ENCODE data around the gene CLEC1A. TPM values are rescaled to one million over a fixed set of nuclear protein-coding genes. Genes with fewer than 3 reads are reported as not detected.
"Not testable (repeated sequence)": the region's sequence is repeated elsewhere in the genome, so short reads cannot be mapped to it uniquely, and the experiment has no call there.

The CLEC1A gene
- total RNA-seq, 1 experiment from 2014 or later, result 0.50 TPM

GRCh38 chr12:10052193-10052913, 46.4 kb downstream of the CLEC1A start:
- no peak for DNase-seq (ENCODE audit: low spot score)

GRCh38 chr12:10048526-10048925, 50.3 kb downstream of the CLEC1A start:
- no peak for DNase-seq (ENCODE audit: low spot score)

GRCh38 chr12:10042167-10042566, 56.6 kb downstream of the CLEC1A start:
- no peak for DNase-seq (ENCODE audit: low spot score)

GRCh38 chr12:10033783-10034545, 64.8 kb downstream of the CLEC1A start:
- no peak for DNase-seq (ENCODE audit: low spot score)

- DNase-seq (ENCODE audit: low spot score), result peak; percentile 86
These were observed 67.0 kb downstream of the CLEC1A start for GRCh38 chr12:10031771-10032175.

GRCh38 chr12:10031321-10031720, 67.5 kb downstream of the CLEC1A start:
- peak; percentile 44 for DNase-seq (ENCODE audit: low spot score)

- no peak for DNase-seq (ENCODE audit: low spot score)
These were observed 68.3 kb downstream of the CLEC1A start, which contains the start of gene CLEC9A for GRCh38 chr12:10030446-10030845. TSS of gene CLEC9A (plus strand) at chr12:10030682. CDS start at chr12:10052688, 22,006 bp downstream.

GRCh38 chr12:10027721-10028120, 71.1 kb downstream of the CLEC1A start:
- DNase-seq (ENCODE audit: low spot score), result peak; percentile 64

GRCh38 chr12:10027311-10027710, 71.5 kb downstream of the CLEC1A start:
- DNase-seq (ENCODE audit: low spot score), result peak; percentile 32

GRCh38 chr12:10026666-10027065, 72.1 kb downstream of the CLEC1A start:
- DNase-seq (ENCODE audit: low spot score), result not testable (repeated sequence)

GRCh38 chr12:10025236-10025635, 73.5 kb downstream of the CLEC1A start:
- no peak for DNase-seq (ENCODE audit: low spot score)

GRCh38 chr12:10021342-10021741, 77.4 kb downstream of the CLEC1A start:
- no peak for DNase-seq (ENCODE audit: low spot score)

Other genes with a start within 250 kb of the CLEC1A start
- gene CLEC2B, start 229.6 kb downstream of the CLEC1A start, total RNA-seq (2014; rRNA removed; shearing (Covaris generic)), result 32.7 and 68.8 TPM in 2 replicates
- not detected in 2 replicates for gene KLRF2, start 217.5 kb downstream of the CLEC1A start, total RNA-seq (2014; rRNA removed; shearing (Covaris generic))
- gene CLEC2A, start 166.6 kb downstream of the CLEC1A start, total RNA-seq (2014; rRNA removed; shearing (Covaris generic)), result not detected in 2 replicates
- gene CLEC12A, start 127.6 kb downstream of the CLEC1A start, total RNA-seq (2014; rRNA removed; shearing (Covaris generic)), result not detected in 2 replicates
- not detected in 2 replicates for gene CLEC1B, start 99.9 kb downstream of the CLEC1A start, total RNA-seq (2014; rRNA removed; shearing (Covaris generic))
- gene CLEC12B, start 88.4 kb downstream of the CLEC1A start, total RNA-seq (2014; rRNA removed; shearing (Covaris generic)), result not detected in 2 replicates
- gene CLEC9A, start 68.3 kb downstream of the CLEC1A start, total RNA-seq (2014; rRNA removed; shearing (Covaris generic)), result not detected in 2 replicates
- gene CLEC7A, start 31.2 kb upstream of the CLEC1A start, total RNA-seq (2014; rRNA removed; shearing (Covaris generic)), result 0.87 and 2.0 TPM in 2 replicates
- gene OLR1, start 73.1 kb upstream of the CLEC1A start, total RNA-seq (2014; rRNA removed; shearing (Covaris generic)), result 7.3 and 8.7 TPM in 2 replicates
- gene TMEM52B, start 80.0 kb upstream of the CLEC1A start, total RNA-seq (2014; rRNA removed; shearing (Covaris generic)), result 0.10 and 1.5 TPM in 2 replicates
- 73.5 and 75.5 TPM in 2 replicates for gene GABARAPL1, start 113.9 kb upstream of the CLEC1A start, total RNA-seq (2014; rRNA removed; shearing (Covaris generic))
- 0.77 and 6.7 TPM in 2 replicates for gene KLRD1, start 208.9 kb upstream of the CLEC1A start, total RNA-seq (2014; rRNA removed; shearing (Covaris generic))